ENCODE results near the gene AMY2B. TPM values are rescaled to one million over a fixed set of nuclear protein-coding genes. Genes with fewer than 3 reads are reported as not detected.
A peak's percentile ranks its signal among the peaks of the same experiment; 100 is the strongest.

AMY2B gene
- total and polyA plus RNA-seq, 2 of the 13 experiments (the other 11 are each of a cell fraction or from before 2014, with no cell fraction given): 1.3 to 1.9 TPM

GRCh38 chr1:103525607-103526507 is 45.5 kb upstream of the AMY2B start, which contains the start of gene RNPC3 (continued):
- TF ChIP-seq HBP1 (CRISPR knock-in tag; IDR thresholded peaks at IDR 0.05; ENCODE audit: low read depth): peak; percentile 54; the same call in 1 of the 2 replicates
- TF ChIP-seq, protein P1, sequence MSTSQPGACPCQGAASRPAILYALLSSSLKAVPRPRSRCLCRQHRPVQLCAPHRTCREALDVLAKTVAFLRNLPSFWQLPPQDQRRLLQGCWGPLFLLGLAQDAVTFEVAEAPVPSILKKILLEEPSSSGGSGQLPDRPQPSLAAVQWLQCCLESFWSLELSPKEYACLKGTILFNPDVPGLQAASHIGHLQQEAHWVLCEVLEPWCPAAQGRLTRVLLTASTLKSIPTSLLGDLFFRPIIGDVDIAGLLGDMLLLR (CRISPR knock-in tag; IDR thresholded peaks at IDR 0.05): no peak
- TF ChIP-seq, protein P2, sequence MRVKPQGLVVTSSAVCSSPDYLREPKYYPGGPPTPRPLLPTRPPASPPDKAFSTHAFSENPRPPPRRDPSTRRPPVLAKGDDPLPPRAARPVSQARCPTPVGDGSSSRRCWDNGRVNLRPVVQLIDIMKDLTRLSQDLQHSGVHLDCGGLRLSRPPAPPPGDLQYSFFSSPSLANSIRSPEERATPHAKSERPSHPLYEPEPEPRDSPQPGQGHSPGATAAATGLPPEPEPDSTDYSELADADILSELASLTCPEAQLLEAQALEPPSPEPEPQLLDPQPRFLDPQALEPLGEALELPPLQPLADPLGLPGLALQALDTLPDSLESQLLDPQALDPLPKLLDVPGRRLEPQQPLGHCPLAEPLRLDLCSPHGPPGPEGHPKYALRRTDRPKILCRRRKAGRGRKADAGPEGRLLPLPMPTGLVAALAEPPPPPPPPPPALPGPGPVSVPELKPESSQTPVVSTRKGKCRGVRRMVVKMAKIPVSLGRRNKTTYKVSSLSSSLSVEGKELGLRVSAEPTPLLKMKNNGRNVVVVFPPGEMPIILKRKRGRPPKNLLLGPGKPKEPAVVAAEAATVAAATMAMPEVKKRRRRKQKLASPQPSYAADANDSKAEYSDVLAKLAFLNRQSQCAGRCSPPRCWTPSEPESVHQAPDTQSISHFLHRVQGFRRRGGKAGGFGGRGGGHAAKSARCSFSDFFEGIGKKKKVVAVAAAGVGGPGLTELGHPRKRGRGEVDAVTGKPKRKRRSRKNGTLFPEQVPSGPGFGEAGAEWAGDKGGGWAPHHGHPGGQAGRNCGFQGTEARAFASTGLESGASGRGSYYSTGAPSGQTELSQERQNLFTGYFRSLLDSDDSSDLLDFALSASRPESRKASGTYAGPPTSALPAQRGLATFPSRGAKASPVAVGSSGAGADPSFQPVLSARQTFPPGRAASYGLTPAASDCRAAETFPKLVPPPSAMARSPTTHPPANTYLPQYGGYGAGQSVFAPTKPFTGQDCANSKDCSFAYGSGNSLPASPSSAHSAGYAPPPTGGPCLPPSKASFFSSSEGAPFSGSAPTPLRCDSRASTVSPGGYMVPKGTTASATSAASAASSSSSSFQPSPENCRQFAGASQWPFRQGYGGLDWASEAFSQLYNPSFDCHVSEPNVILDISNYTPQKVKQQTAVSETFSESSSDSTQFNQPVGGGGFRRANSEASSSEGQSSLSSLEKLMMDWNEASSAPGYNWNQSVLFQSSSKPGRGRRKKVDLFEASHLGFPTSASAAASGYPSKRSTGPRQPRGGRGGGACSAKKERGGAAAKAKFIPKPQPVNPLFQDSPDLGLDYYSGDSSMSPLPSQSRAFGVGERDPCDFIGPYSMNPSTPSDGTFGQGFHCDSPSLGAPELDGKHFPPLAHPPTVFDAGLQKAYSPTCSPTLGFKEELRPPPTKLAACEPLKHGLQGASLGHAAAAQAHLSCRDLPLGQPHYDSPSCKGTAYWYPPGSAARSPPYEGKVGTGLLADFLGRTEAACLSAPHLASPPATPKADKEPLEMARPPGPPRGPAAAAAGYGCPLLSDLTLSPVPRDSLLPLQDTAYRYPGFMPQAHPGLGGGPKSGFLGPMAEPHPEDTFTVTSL (CRISPR knock-in tag; IDR thresholded peaks at IDR 0.05; ENCODE audit: borderline replicate concordance): no peak
- TF ChIP-seq ZC3H13 (CRISPR knock-in tag; IDR thresholded peaks at IDR 0.05): no peak
- no peak for TF ChIP-seq ZNF12 (CRISPR knock-in tag; IDR thresholded peaks at IDR 0.05)
- TF ChIP-seq PHF5A (CRISPR knock-in tag; IDR thresholded peaks at IDR 0.05; ENCODE audit: low read depth, unreplicated experiment): no peak
- TF ChIP-seq MTF1 (CRISPR knock-in tag; IDR thresholded peaks at IDR 0.05): no peak
- no peak for TF ChIP-seq NFYC (CRISPR knock-in tag; IDR thresholded peaks at IDR 0.05)
- TF ChIP-seq, protein P3, sequence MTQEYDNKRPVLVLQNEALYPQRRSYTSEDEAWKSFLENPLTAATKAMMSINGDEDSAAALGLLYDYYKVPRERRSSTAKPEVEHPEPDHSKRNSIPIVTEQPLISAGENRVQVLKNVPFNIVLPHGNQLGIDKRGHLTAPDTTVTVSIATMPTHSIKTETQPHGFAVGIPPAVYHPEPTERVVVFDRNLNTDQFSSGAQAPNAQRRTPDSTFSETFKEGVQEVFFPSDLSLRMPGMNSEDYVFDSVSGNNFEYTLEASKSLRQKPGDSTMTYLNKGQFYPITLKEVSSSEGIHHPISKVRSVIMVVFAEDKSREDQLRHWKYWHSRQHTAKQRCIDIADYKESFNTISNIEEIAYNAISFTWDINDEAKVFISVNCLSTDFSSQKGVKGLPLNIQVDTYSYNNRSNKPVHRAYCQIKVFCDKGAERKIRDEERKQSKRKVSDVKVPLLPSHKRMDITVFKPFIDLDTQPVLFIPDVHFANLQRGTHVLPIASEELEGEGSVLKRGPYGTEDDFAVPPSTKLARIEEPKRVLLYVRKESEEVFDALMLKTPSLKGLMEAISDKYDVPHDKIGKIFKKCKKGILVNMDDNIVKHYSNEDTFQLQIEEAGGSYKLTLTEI (CRISPR knock-in tag; conservative IDR thresholded peaks at IDR 0.05): no peak
- TF ChIP-seq, protein P4, sequence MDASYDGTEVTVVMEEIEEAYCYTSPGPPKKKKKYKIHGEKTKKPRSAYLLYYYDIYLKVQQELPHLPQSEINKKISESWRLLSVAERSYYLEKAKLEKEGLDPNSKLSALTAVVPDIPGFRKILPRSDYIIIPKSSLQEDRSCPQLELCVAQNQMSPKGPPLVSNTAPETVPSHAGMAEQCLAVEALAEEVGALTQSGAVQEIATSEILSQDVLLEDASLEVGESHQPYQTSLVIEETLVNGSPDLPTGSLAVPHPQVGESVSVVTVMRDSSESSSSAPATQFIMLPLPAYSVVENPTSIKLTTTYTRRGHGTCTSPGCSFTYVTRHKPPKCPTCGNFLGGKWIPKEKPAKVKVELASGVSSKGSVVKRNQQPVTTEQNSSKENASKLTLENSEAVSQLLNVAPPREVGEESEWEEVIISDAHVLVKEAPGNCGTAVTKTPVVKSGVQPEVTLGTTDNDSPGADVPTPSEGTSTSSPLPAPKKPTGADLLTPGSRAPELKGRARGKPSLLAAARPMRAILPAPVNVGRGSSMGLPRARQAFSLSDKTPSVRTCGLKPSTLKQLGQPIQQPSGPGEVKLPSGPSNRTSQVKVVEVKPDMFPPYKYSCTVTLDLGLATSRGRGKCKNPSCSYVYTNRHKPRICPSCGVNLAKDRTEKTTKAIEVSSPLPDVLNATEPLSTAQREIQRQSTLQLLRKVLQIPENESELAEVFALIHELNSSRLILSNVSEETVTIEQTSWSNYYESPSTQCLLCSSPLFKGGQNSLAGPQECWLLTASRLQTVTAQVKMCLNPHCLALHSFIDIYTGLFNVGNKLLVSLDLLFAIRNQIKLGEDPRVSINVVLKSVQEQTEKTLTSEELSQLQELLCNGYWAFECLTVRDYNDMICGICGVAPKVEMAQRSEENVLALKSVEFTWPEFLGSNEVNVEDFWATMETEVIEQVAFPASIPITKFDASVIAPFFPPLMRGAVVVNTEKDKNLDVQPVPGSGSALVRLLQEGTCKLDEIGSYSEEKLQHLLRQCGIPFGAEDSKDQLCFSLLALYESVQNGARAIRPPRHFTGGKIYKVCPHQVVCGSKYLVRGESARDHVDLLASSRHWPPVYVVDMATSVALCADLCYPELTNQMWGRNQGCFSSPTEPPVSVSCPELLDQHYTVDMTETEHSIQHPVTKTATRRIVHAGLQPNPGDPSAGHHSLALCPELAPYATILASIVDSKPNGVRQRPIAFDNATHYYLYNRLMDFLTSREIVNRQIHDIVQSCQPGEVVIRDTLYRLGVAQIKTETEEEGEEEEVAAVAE (CRISPR knock-in tag; IDR thresholded peaks at IDR 0.05; ENCODE audit: borderline replicate concordance): 0 out of 2 replicates have a peak, but pooled peaks have one; percentile 50
- TF ChIP-seq ISL2 (CRISPR knock-in tag; IDR thresholded peaks at IDR 0.05): peak; percentile 36; the same call in 1 of the 2 replicates
- TF ChIP-seq ZBTB25 (CRISPR knock-in tag; IDR thresholded peaks at IDR 0.05): peak; percentile 37; the same call in 1 of the 2 replicates

Data from HepG2 (cell line).